ENCODE results near the gene ATP4A.

- peak; percentile 66 for TF ChIP-seq CTCF (IDR thresholded peaks at IDR 0.05)
- TF ChIP-seq EZH2 (IDR thresholded peaks at IDR 0.05; ENCODE audit: borderline replicate concordance, insufficient read depth, low read depth, low read length, poor library complexity, severe bottlenecking), result no peak
Measured at GRCh38 chr19:35510626-35510964, 52.9 kb downstream of the ATP4A start.

All from B cell (primary cell).